ENCODE measurements around the gene RFC5.
"Not testable (repeated sequence)": the region's sequence is repeated elsewhere in the genome, so short reads cannot be mapped to it uniquely, and the experiment has no call there.

Gene RFC5

GRCh38 chr12:118053071-118053985, 36.8 kb downstream of the RFC5 start:
- no peak for DNase-seq

GRCh38 chr12:118055144-118055557, 38.6 kb downstream of the RFC5 start:
- peak; percentile 13 to 78 for DNase-seq

GRCh38 chr12:118055865-118056773, 39.6 kb downstream of the RFC5 start:
- peak in 1 of 2 experiments; percentile 13 for DNase-seq

- no peak for DNase-seq
These were observed 41.7 kb downstream of the RFC5 start for GRCh38 chr12:118058227-118058626.

GRCh38 chr12:118058881-118059280, 42.4 kb downstream of the RFC5 start:
- DNase-seq = no peak

GRCh38 chr12:118059341-118060191, 43.1 kb downstream of the RFC5 start:
- no peak for DNase-seq

GRCh38 chr12:118060301-118061010, 44.0 kb downstream of the RFC5 start:
- peak in 1 of 2 experiments; percentile 11 for DNase-seq

GRCh38 chr12:118061011-118061872, 44.7 kb downstream of the RFC5 start, which contains the start of gene WSB2:
Gene WSB2, minus strand, starts transcription at chr12:118061179. Its CDS starts 131 bp downstream, at chr12:118061048.
- DNase-seq = peak in 1 of 2 experiments; percentile 33

GRCh38 chr12:118061873-118062843, 45.7 kb downstream of the RFC5 start:
- peak in 1 of 2 experiments; percentile 12 for DNase-seq

GRCh38 chr12:118063576-118064391, 47.3 kb downstream of the RFC5 start:
- DNase-seq = no peak

- DNase-seq = peak in 1 of 2 experiments; percentile 8
These were observed 48.1 kb downstream of the RFC5 start for GRCh38 chr12:118064608-118065007.

GRCh38 chr12:118065380-118065779, 48.9 kb downstream of the RFC5 start:
- DNase-seq = no peak

GRCh38 chr12:118068445-118068844, 51.9 kb downstream of the RFC5 start:
- DNase-seq = no peak

GRCh38 chr12:118070650-118071049, 54.1 kb downstream of the RFC5 start:
- no peak for DNase-seq

GRCh38 chr12:118073768-118074167, 57.3 kb downstream of the RFC5 start:
- DNase-seq = no peak

GRCh38 chr12:118081521-118081920, 65.0 kb downstream of the RFC5 start:
- DNase-seq = not testable (repeated sequence)
